NCI-H2171 (cell line): ENCODE data around the gene PSORS1C2.
"Not testable (repeated sequence)": the region's sequence is repeated elsewhere in the genome, so short reads cannot be mapped to it uniquely, and the experiment has no call there.

Experiments
- DNase-seq: peaks from one replicate; lab custom pipeline; 2025; lab: John Stamatoyannopoulos, UW

The PSORS1C2 gene

DNA sequence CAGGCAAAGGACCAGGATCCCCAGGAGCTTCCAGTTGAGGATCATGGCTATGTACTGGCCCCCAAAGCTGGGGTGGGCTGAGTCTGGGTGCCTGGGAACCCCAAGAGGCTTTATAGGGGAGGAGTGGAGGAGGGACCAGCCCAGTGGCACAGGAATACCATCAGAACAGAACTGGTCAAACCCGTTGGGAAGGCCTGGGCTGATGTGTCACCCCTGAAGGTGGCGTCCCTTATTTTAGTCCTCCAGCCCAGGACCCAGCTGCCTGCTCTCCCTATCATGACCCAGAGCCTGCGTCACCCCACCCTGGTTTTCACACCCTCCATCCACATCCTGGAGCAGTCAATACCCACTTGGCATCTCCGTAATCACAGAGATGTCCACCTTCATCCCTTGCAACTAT is at the start of gene PSORS1C2:
Gene PSORS1C2, minus strand, starts transcription at position 85 of the 400 bp plus-strand sequence. Its CDS starts 40 bp downstream, at position 45.
- DNase-seq = no peak

- DNase-seq = no peak
These were observed 48.9 kb upstream of the PSORS1C2 start for GRCh38 chr6:31187780-31188194.

GRCh38 chr6:31186052-31186734 is 47.3 kb upstream of the PSORS1C2 start:
- DNase-seq = no peak

DNA sequence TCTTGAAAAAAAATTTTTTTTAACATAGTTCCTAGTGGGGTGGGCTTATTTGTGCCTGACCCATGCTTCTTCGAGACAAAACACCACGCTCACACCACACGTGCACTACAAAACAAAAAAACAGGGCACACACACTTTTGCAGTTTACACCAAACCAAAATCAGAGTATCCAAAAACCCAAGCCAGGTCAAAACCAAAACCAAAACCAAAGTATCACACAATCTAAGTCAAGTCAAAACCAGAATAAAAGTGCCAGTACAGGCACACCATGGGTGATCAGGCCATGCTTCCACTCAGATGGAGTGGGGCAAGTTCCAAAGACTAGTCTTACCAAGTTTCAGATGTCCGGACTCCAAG is 46.8 kb upstream of the PSORS1C2 start:
- not testable (repeated sequence) for DNase-seq

DNA sequence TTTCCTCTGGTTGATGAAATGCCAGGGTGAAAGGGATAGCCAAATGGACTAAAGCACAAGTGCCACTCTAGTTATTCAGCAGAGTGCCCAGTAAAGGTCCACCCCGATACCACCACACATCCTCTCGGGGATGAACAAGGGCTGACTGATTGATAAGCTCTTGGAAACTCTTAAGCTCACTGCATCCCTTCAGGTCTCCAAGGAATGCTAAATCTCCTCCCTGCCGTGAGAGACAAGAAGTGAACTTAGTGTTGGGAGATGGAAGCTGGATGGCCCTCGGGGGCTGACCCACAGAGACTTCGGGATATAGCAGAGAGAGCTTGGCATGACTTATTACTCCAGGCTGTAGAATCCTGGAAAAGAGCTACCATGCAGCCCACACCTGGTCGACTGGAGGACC is 45.0 kb upstream of the PSORS1C2 start:
- DNase-seq = not testable (repeated sequence)

- DNase-seq = not testable (repeated sequence)
These were observed 44.4 kb upstream of the PSORS1C2 start for GRCh38 chr6:31183287-31183686.

DNA sequence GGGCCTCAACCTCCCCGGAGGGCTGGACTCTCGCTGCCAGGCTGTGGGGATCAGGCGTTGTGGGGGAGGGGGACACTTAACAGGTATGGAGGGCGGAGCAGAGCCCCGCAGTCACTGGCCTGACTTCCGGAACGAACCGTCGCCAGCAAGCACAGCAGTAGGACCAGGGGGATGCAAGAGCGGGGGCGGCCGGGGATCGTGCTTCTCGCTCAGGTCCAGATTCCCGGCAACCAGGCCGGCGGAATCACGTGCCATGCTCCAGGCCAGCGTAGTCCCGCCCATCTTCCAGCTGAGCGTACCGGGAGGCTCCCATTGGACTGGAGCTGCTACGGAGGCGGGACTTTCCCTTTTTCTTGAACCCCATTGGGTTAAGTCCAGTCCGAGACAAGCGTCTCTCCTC is 41.6 kb upstream of the PSORS1C2 start:
- no peak for DNase-seq

DNA sequence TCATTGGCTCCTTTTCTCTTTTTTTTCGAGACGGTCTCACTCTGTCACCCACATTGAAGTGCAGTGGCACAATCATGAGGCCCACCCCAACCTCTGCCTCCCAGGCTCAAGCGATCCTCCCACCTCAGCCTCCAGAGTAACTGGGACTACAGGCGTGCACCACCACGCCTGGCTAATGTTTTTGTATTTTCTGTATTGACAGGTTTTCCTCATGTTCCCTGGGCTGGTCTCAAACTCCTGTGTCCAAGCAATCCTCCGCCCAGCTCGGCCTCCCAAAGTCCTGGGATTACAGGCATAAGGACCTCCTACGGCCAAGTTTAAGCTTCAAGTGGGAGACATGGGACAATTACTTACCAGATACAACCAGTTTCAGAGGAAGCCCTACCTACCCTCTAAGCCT is 41.0 kb upstream of the PSORS1C2 start:
- no peak for DNase-seq

DNA sequence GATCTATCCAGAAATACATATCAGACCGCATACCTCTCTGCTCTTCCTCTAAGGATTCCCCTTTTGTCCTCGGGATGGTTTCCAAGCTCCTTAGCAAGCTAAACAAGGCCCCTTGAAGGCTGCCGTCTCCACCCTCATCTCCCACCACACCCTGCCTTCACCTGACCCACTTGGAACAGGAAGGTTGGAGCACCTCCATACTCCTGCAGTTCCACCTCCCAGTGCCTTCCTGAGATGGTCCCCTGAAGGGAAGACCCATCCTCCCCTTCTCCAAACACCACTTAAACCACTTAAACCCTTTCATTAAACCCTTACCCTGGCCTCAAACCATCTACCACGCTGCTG is 40.1 kb upstream of the PSORS1C2 start:
- DNase-seq = no peak

DNA sequence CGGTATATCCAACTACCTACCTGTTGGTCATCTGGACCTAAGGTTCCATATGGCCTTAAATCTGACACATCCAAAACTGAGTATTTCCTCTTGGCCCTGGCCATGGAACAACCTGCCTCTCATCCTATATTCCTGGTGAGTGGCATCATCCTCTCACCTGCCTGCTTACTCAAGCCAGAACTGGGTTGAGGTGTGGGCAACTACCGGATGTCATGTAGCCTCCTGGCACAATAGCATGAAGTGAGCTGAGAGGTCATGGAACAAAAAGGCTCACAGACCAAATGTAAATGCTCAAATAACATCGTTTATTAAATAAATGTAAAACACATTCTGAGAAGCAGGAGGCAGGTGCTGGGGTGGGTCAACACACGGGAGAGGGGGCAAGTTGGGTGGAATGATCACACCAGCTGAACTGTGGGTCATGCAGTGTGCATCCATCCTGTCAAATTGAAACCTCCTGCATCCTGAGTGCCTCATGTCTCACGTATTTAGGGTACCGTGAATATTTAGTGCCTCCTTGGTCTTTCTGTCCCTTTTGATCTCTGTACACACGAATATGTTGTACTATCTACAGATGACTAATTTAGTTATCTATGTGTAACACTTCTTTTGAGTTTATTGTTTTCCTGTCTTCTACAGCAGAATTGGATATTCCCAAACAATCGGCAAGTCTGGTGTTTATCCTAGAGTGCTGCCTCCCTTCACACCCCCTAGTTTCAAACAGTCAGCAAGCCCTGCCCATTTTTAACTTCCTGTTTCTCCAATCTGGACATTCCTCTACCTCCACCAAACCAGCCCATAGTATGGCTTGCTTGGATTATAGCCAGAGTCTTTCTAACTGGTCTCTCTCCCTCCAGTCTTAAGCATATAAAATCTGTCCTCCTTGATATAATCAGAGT is 39.5 kb upstream of the PSORS1C2 start:
- DNase-seq = no peak

DNA sequence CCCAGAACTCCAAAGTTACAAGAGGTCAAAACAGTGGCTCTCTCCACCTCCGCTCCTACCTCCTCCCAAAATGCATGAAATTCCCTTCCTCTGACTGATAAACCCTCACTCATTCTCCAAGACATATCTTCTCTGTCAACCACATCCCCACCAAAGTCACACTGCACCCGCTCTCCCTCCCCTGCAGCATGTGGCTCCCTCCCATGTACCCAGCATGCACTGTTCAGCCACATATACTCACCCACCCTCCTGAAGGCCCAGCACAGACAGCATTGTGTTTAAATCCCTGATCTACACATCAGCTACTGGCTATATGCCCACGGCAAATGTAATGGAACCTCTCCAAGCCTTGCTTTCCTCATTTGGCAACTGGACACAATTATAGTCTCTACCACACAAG is 37.1 kb upstream of the PSORS1C2 start:
- DNase-seq = no peak

DNA sequence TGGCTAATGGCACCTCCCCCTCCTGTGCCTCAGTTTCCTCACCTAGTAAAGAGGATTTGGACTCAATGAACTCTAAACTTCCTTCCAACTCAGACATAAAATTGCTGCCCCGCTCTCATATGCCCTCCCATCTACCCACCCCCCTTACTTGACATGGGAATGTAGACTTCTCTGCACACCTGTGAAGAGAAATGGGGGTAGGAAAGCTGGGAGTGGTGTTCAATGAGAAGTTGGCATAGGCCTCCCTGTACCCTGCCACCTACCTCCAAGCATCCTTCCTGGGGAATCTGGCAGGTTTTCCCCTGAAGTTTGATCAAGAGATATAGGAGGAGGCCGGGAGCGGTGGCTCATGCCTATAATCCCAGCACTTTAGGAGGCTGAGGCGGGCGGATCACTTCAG is 35.5 kb upstream of the PSORS1C2 start:
- no peak for DNase-seq

DNA sequence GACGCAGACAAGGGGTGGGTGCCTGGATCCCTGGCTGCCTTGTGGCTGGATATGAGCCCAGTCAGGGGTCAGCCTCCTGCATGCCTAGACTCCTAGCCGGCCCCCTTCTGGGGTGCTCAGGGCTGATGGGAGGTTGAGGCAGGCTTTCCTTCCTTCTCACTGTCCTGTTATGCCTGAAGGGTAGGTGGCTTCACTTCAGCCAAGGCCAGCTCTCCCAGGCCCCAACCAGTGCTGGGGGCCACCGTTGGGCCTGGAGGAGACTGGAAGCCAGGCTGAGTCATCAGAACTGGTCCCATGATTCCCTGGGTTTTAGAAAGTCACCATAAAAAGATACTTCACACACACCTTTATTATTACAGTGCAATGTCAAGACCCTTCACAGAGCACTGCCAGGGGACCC is 34.5 kb upstream of the PSORS1C2 start:
- DNase-seq = no peak

DNA sequence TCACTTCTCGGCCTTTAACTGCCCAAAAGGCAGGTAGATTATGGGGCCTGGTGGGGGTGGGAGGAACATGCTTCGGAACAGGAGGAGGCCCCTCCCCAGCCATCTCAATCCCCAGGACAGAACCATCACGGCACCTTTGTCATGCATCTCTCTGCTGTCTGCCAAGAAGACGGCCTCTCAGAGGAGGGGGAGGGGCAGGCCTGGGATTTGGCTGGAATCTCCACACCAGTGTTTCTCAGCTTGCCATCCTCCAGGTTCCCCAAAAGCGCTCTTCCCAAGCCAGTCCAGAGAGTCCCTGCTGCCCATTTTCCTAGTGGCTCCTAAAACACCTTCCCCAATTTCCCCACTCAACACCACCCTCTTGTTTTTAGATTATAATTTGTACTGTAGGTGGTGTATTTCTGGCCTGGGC is 34.1 kb upstream of the PSORS1C2 start:
- DNase-seq = no peak

- no peak for DNase-seq
These were observed 33.4 kb upstream of the PSORS1C2 start for GRCh38 chr6:31171931-31172905.

GRCh38 chr6:31170987-31171671 is 32.3 kb upstream of the PSORS1C2 start:
- no peak for DNase-seq

- DNase-seq = no peak
These were observed 31.7 kb upstream of the PSORS1C2 start, which contains the start of gene POU5F1 for GRCh38 chr6:31170600-31170881. Gene POU5F1 (minus strand): TSS chr6:31170682. CDS start chr6:31170620, 62 bp downstream.

GRCh38 chr6:31169858-31170599 is 31.2 kb upstream of the PSORS1C2 start:
- not testable (repeated sequence) for DNase-seq

GRCh38 chr6:31169123-31169857 is 30.4 kb upstream of the PSORS1C2 start:
- no peak for DNase-seq

DNA sequence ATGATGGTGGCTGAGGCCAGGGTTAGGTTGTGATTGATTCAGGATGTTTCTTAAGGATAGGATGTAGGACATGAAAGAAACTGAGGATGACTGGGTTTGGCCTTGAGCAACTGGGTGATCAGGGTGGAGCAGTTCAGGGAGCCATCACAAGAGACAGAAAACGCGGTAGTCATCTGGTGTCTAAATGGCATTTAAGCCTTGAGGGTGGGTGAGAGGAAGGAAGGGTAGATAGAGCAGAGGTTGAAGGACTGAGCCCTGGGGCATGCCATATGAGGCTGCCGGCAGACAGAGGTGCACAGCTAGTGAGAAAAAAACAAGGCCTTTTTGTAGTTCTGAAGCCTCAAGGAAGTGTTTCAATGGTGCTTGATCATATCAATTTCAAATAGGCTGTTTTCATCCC is 29.7 kb upstream of the PSORS1C2 start:
- no peak for DNase-seq
